PFSK-1 (cell line): ENCODE results near the gene CEACAM19.

ENCODE experiments used
- POLR2AphosphoS5 ChIP-seq: IDR thresholded peaks from 2 replicates; pipeline ENCODE4 v1.6.1; 2012; ENCODE audit warnings: low read depth, mild to moderate bottlenecking, control low read depth, low read length, moderate library complexity
- REST ChIP-seq, 2 experiments: IDR thresholded peaks; 2 replicates each; pipeline versions ENCODE4 v1.6.1 to v1.8.0; 2011 to 2012; ENCODE audit warnings: low read depth in 2 of 2, low read length in 2 of 2, control low read depth in 1 of 2, inconsistent platforms in 1 of 2, mild to moderate bottlenecking in 1 of 2, moderate library complexity in 1 of 2; ENCODE audit not compliant: insufficient read depth in 1 of 2
- SIN3A ChIP-seq: IDR thresholded peaks from 2 replicates; pipeline ENCODE4 v1.6.1; 2012; ENCODE audit warnings: mild to moderate bottlenecking, low read length, moderate library complexity, borderline replicate concordance; ENCODE audit not compliant: insufficient read depth
- TAF1 ChIP-seq: IDR thresholded peaks from 2 replicates; pipeline ENCODE4 v1.6.1; 2012; ENCODE audit warnings: low read length, control low read depth, borderline replicate concordance; ENCODE audit not compliant: insufficient read depth

GRCh38 chr19:44653977-44654774 lies 17.1 kb upstream of the CEACAM19 start:
- TF ChIP-seq TAF1 = no peak
- no peak for TF ChIP-seq POLR2AphosphoS5
- TF ChIP-seq SIN3A = no peak
- no peak for TF ChIP-seq REST (IDR thresholded peaks at IDR 0.05; ENCODE audit: insufficient read depth in 1 of 2, low read depth in 2 of 2, low read length in 2 of 2)
